ENCODE measurements around the gene FANCG. TPM values are rescaled to one million over a fixed set of nuclear protein-coding genes. Genes with fewer than 3 reads are reported as not detected.

Gene FANCG
- total RNA-seq, 1 donor from 2014 or later: 24.7 TPM

- no peak for DNase-seq (ENCODE audit: extremely low read depth, low read depth, low spot score)
These were observed 10.7 kb downstream of the FANCG start for GRCh38 chr9:35069020-35069419.

- DNase-seq (ENCODE audit: extremely low read depth, low read depth, low spot score): no peak
These were observed 12.7 kb downstream of the FANCG start for GRCh38 chr9:35067056-35067455.

GRCh38 chr9:35060548-35061207 is 19.1 kb downstream of the FANCG start:
- no peak for DNase-seq (ENCODE audit: extremely low read depth, low read depth, low spot score)

- DNase-seq (ENCODE audit: extremely low read depth, low read depth, low spot score): no peak
These were observed 20.3 kb downstream of the FANCG start for GRCh38 chr9:35059438-35059837.

GRCh38 chr9:35057271-35057620 is 22.5 kb downstream of the FANCG start:
- DNase-seq (ENCODE audit: extremely low read depth, low read depth, low spot score): no peak

GRCh38 chr9:35056571-35057270 is 23.0 kb downstream of the FANCG start:
- no peak for DNase-seq (ENCODE audit: extremely low read depth, low read depth, low spot score)

- no peak for DNase-seq (ENCODE audit: extremely low read depth, low read depth, low spot score)
These were observed 24.7 kb downstream of the FANCG start for GRCh38 chr9:35054871-35055644.

- no peak for DNase-seq (ENCODE audit: extremely low read depth, low read depth, low spot score)
These were observed 25.4 kb downstream of the FANCG start for GRCh38 chr9:35054185-35054835.

- no peak for DNase-seq (ENCODE audit: extremely low read depth, low read depth, low spot score)
These were observed 28.4 kb downstream of the FANCG start for GRCh38 chr9:35051069-35051967.

GRCh38 chr9:35048511-35048910 is 31.2 kb downstream of the FANCG start:
- no peak for DNase-seq (ENCODE audit: extremely low read depth, low read depth, low spot score)

GRCh38 chr9:35044071-35044470 is 35.7 kb downstream of the FANCG start:
- DNase-seq (ENCODE audit: extremely low read depth, low read depth, low spot score): no peak

GRCh38 chr9:35042891-35043545 is 36.7 kb downstream of the FANCG start:
- DNase-seq (ENCODE audit: extremely low read depth, low read depth, low spot score): no peak

- DNase-seq (ENCODE audit: extremely low read depth, low read depth, low spot score): no peak
These were observed 37.6 kb downstream of the FANCG start for GRCh38 chr9:35042081-35042604.

GRCh38 chr9:35035851-35036701 is 43.7 kb downstream of the FANCG start:
- no peak for DNase-seq (ENCODE audit: extremely low read depth, low read depth, low spot score)

GRCh38 chr9:35033101-35033500 is 46.6 kb downstream of the FANCG start:
- DNase-seq (ENCODE audit: extremely low read depth, low read depth, low spot score): no peak

GRCh38 chr9:35029852-35030251 is 49.9 kb downstream of the FANCG start:
- DNase-seq (ENCODE audit: extremely low read depth, low read depth, low spot score): no peak

- no peak for DNase-seq (ENCODE audit: extremely low read depth, low read depth, low spot score)
These were observed 50.5 kb downstream of the FANCG start for GRCh38 chr9:35029241-35029640.

- no peak for DNase-seq (ENCODE audit: extremely low read depth, low read depth, low spot score)
These were observed 51.4 kb downstream of the FANCG start for GRCh38 chr9:35028341-35028740.

- no peak for DNase-seq (ENCODE audit: extremely low read depth, low read depth, low spot score)
These were observed 51.9 kb downstream of the FANCG start for GRCh38 chr9:35027860-35028259.

Data from glomerular endothelial cell (primary cell).